Activated naive CD4-positive, alpha-beta T cell treated with anti-CD3 and anti-CD28 coated beads, Interleukin-2, amount 10 ng/mL, durations not matched to agents 5 hours and 36 hours (primary cell): ENCODE data around the gene SEMA3G. TPM values are rescaled to one million over a fixed set of nuclear protein-coding genes. Genes with fewer than 3 reads are reported as not detected.

Experiments
- total RNA-seq, 2 experiments: library from RNA; stranded (reverse); gene quantifications; one replicate each; pipeline ENCODE4 v1.2.3, GENCODE V29; 2021

The SEMA3G gene
- total RNA-seq: not detected

GRCh38 chr3:52444860-52445793 lies at the start of gene SEMA3G:
Gene SEMA3G, minus strand, starts transcription at chr3:52445103. Its CDS starts 76 bp downstream, at chr3:52445027.

GRCh38 chr3:52455283-52456168 lies 10.6 kb upstream of the SEMA3G start, which contains the start of gene NISCH:
Gene NISCH, plus strand, starts transcription at chr3:52455604. Its CDS starts 38 bp downstream, at chr3:52455642.

GRCh38 chr3:52453496-52454249 lies 8.8 kb upstream of the SEMA3G start, which contains the start of gene TNNC1:
Gene TNNC1, minus strand, starts transcription at chr3:52454041. Its CDS starts 26 bp downstream, at chr3:52454015.

Other genes with a start within 250 kb of the SEMA3G start
- 10 to 100 TPM; 43.4 to 45.6 TPM for gene ALAS1, start 246.9 kb downstream of the SEMA3G start, total RNA-seq
- under 1 TPM; 0.14 to 0.45 TPM for gene TLR9, start 219.5 kb downstream of the SEMA3G start, total RNA-seq
- gene TWF2, start 205.9 kb downstream of the SEMA3G start, total RNA-seq: 100 to 1,000 TPM; 116 to 131 TPM
- 100 to 1,000 TPM; 104 to 109 TPM for gene PPM1M, start 199.3 kb downstream of the SEMA3G start, total RNA-seq
- 100 to 1,000 TPM; 139 to 141 TPM for gene WDR82, start 166.5 kb downstream of the SEMA3G start, total RNA-seq
- 10 to 100 TPM; 35.3 TPM for gene GLYCTK, start 157.3 kb downstream of the SEMA3G start, total RNA-seq
- gene DNAH1, start 128.8 kb downstream of the SEMA3G start, total RNA-seq: 10 to 100 TPM; 26.3 to 27.1 TPM
- gene BAP1, start 35.1 kb downstream of the SEMA3G start, total RNA-seq: 10 to 100 TPM; 87.8 to 90.6 TPM
- gene PHF7, start 34.4 kb downstream of the SEMA3G start, total RNA-seq: 10 to 100 TPM; 17.1 to 19.7 TPM
- gene TNNC1, start 8.9 kb upstream of the SEMA3G start, total RNA-seq: 1 to 10 TPM; 1.9 to 2.1 TPM
- gene NISCH, start 10.5 kb upstream of the SEMA3G start, total RNA-seq: 10 to 100 TPM; 86.5 to 90.2 TPM
- not detected for gene STAB1, start 50.2 kb upstream of the SEMA3G start, total RNA-seq
- gene NT5DC2, start 88.8 kb upstream of the SEMA3G start, total RNA-seq: 10 to 100 TPM; 23.6 to 27.3 TPM
- gene UQCC5, start 91.5 kb upstream of the SEMA3G start, total RNA-seq: 1 to 10 TPM; 9.2 to 9.6 TPM
- gene PBRM1, start 240.8 kb upstream of the SEMA3G start, total RNA-seq: 10 to 100 TPM; 81.3 to 81.5 TPM
- 10 to 100 TPM; 71.3 to 72.0 TPM for gene GNL3, start 240.9 kb upstream of the SEMA3G start, total RNA-seq